Measurements from ENCODE around the gene TBC1D22A.

- TF ChIP-seq CREB5 (CRISPR knock-in tag; IDR thresholded peaks at IDR 0.05; ENCODE audit: low read depth) (no peak), ESRRG (CRISPR knock-in tag; IDR thresholded peaks at IDR 0.05) (no peak), SNAI2 (CRISPR knock-in tag; IDR thresholded peaks at IDR 0.05) (no peak)
Measured at GRCh38 chr22:47121791-47122190, 359.3 kb downstream of the TBC1D22A start.
